H1 (cell line): ENCODE results near the gene ANKRD65. TPM values are rescaled to one million over a fixed set of nuclear protein-coding genes. Genes with fewer than 3 reads are reported as not detected.
"Not testable (repeated sequence)": the region's sequence is repeated elsewhere in the genome, so short reads cannot be mapped to it uniquely, and the experiment has no call there.

Source experiments
- CTCF ChIA-PET: fragments of 300-600 bp; sonication (Branson Sonifier 250); formaldehyde crosslinking; loops from one replicate; lab custom pipeline; 2021; ENCODE audit not compliant: partially characterized antibody; lab: Charles Lee
- POLR2A ChIA-PET: fragments of 300-600 bp; sonication (Branson Sonifier 250); formaldehyde crosslinking; loops from one replicate; lab custom pipeline; 2021; ENCODE audit warnings: inconsistent platforms; ENCODE audit not compliant: partially characterized antibody; lab: Charles Lee
- DNase-seq, 2 experiments: peaks; one replicate each; pipeline versions ENCODE4 v3.0.0 to v3.0.0-alpha.2; 2010 to 2022; ENCODE audit warnings: low spot score in 2 of 2, low read depth in 1 of 2, mixed read lengths in 1 of 2
- FAIRE-seq: peaks from 2 replicates; lab custom pipeline; 2011; peaks lifted over from hg19 to GRCh38; lab: Jason Lieb, UNC
- H2AFZ ChIP-seq: 2 replicates; pipeline ENCODE4 v1.8.1; 2012; ENCODE audit warnings: low read length, inconsistent platforms
- H2AK5ac ChIP-seq: 2 replicates; pipeline ENCODE4 v1.6.1; 2013; ENCODE audit warnings: low read depth, low read length
- H2BK120ac ChIP-seq: replicated peaks from 2 replicates; pipeline ENCODE3; 2013; ENCODE audit warnings: low read depth, low read length, inconsistent platforms
- H2BK12ac ChIP-seq: 2 replicates; pipeline ENCODE4 v1.6.1; 2013; ENCODE audit warnings: low read depth, low read length
- H2BK15ac ChIP-seq: 2 replicates; pipeline ENCODE4 v1.6.1; 2013; ENCODE audit warnings: low read length
- H2BK20ac ChIP-seq: 2 replicates; pipeline ENCODE4 v1.6.1; 2013; ENCODE audit warnings: low read length
- H2BK5ac ChIP-seq: 2 replicates; pipeline ENCODE4 v1.6.1; 2013; ENCODE audit warnings: low read depth, low read length
- H3K14ac ChIP-seq: 2 replicates; pipeline ENCODE4 v1.6.1; 2013; ENCODE audit warnings: inconsistent platforms; ENCODE audit not compliant: insufficient read length
- H3K18ac ChIP-seq: 2 replicates; pipeline ENCODE4 v1.6.1; 2013; ENCODE audit warnings: low read length; ENCODE audit errors: extremely low read depth
- H3K23ac ChIP-seq: 2 replicates; pipeline ENCODE4 v1.6.1; 2013; ENCODE audit warnings: inconsistent platforms; ENCODE audit not compliant: insufficient read length
- H3K23me2 ChIP-seq: 2 replicates; pipeline ENCODE4 v1.6.1; 2013; ENCODE audit warnings: low read depth, low read length
- H3K27ac ChIP-seq: 2 replicates; pipeline ENCODE4 v1.6.1; 2011; ENCODE audit warnings: low read depth, low read length, inconsistent platforms
- H3K27me3 ChIP-seq, 4 experiments: replicated peaks in 1 of 4; 1 replicate in 1 of 4; 2 replicates in 3 of 4; pipeline versions ENCODE4 v1.6.1 to v1.8.1; 2011 to 2013; ENCODE audit warnings: low read length in 3 of 4, mild to moderate bottlenecking in 3 of 4, inconsistent platforms in 2 of 4, mixed read lengths in 2 of 4, moderate library complexity in 1 of 4; ENCODE audit not compliant: control insufficient read depth in 3 of 4, insufficient read depth in 3 of 4; ENCODE audit errors: extremely low read depth in 1 of 4
- H3K36me3 ChIP-seq, 4 experiments: 2 replicates each; pipeline versions ENCODE4 v1.6.1 to v1.8.1; 2011 to 2013; ENCODE audit warnings: mild to moderate bottlenecking in 4 of 4, low read length in 3 of 4, moderate library complexity in 2 of 4, control low read depth in 1 of 4, inconsistent platforms in 1 of 4; ENCODE audit not compliant: insufficient read depth in 4 of 4, control insufficient read depth in 2 of 4
- H3K4ac ChIP-seq: replicated peaks from 2 replicates; pipeline ENCODE3; 2013; ENCODE audit warnings: low read length, low read depth, mixed read lengths, inconsistent platforms; ENCODE audit not compliant: insufficient read length
- H3K4me1 ChIP-seq, 4 experiments: replicated peaks in 1 of 4; 1 replicate in 1 of 4; 2 replicates in 3 of 4; pipeline versions ENCODE4 v1.6.1 to v1.8.1; 2011 to 2013; ENCODE audit warnings: low read length in 3 of 4, inconsistent platforms in 2 of 4, mixed read lengths in 1 of 4; ENCODE audit not compliant: insufficient read depth in 4 of 4, control insufficient read depth in 3 of 4
- H3K4me2 ChIP-seq, 2 experiments: 2 replicates each; pipeline versions ENCODE4 v1.6.1 to v1.8.1; 2011 to 2013; ENCODE audit warnings: low read depth in 2 of 2, low read length in 2 of 2, control low read depth in 1 of 2, inconsistent platforms in 1 of 2, mild to moderate bottlenecking in 1 of 2; ENCODE audit not compliant: insufficient read depth in 1 of 2
- H3K4me3 ChIP-seq, 4 experiments: fragments of 200-600, 300-600 bp in 1 of 4; sonication (generic), shearing (Covaris generic), sonication (Bioruptor Twin) in 1 of 4; 2 replicates each; pipeline versions ENCODE4 v1.5.1 to v1.8.1; 2011 to 2016; ENCODE audit warnings: low read length in 4 of 4, low read depth in 3 of 4, control low read depth in 2 of 4, inconsistent platforms in 2 of 4, mild to moderate bottlenecking in 2 of 4, mixed read lengths in 1 of 4, moderate library complexity in 1 of 4; ENCODE audit not compliant: insufficient read depth in 2 of 4; ENCODE audit errors: extremely low read depth in 1 of 4
- H3K56ac ChIP-seq: replicated peaks from 2 replicates; pipeline ENCODE3; 2013; ENCODE audit warnings: low read depth, mild to moderate bottlenecking, mixed read lengths, low read length, inconsistent platforms; ENCODE audit not compliant: insufficient read length
- H3K79me1 ChIP-seq: 2 replicates; pipeline ENCODE4 v1.6.1; 2013; ENCODE audit warnings: low read depth, low read length, control low read depth
- H3K79me2 ChIP-seq, 2 experiments: 2 replicates each; pipeline versions ENCODE4 v1.6.1 to v1.8.1; 2012 to 2013; ENCODE audit warnings: low read length in 2 of 2, mild to moderate bottlenecking in 2 of 2, inconsistent platforms in 1 of 2; ENCODE audit not compliant: insufficient read depth in 2 of 2, control insufficient read depth in 1 of 2
- H3K9ac ChIP-seq, 4 experiments: replicated peaks in 1 of 4; 1 replicate in 1 of 4; 2 replicates in 3 of 4; pipeline versions ENCODE4 v1.6.1 to v1.8.1; 2011 to 2013; ENCODE audit warnings: low read depth in 3 of 4, low read length in 3 of 4, control low read depth in 2 of 4, mild to moderate bottlenecking in 2 of 4, moderate library complexity in 2 of 4, inconsistent platforms in 1 of 4; ENCODE audit errors: extremely low read depth in 1 of 4
- H3K9me3 ChIP-seq, 2 experiments: 2 replicates each; pipeline versions ENCODE4 v1.6.1 to v1.8.1; 2012 to 2013; ENCODE audit warnings: mild to moderate bottlenecking in 2 of 2, moderate library complexity in 2 of 2, control low read depth in 1 of 2, inconsistent platforms in 1 of 2, low read depth in 1 of 2, low read length in 1 of 2, mixed read lengths in 1 of 2; ENCODE audit not compliant: insufficient read depth in 2 of 2
- H4K20me1 ChIP-seq, 2 experiments: replicated peaks in 1 of 2; 2 replicates each; pipeline versions ENCODE3 to v1.8.1; 2011 to 2013; ENCODE audit warnings: inconsistent platforms in 2 of 2, low read length in 2 of 2, mild to moderate bottlenecking in 1 of 2; ENCODE audit not compliant: insufficient read depth in 2 of 2, control insufficient read depth in 1 of 2
- H4K5ac ChIP-seq: 2 replicates; pipeline ENCODE4 v1.6.1; 2013; ENCODE audit warnings: low read length, low read depth, mixed read lengths, inconsistent platforms; ENCODE audit not compliant: insufficient read length
- H4K8ac ChIP-seq: 2 replicates; pipeline ENCODE4 v1.8.0; 2013; ENCODE audit warnings: mild to moderate bottlenecking, moderate library complexity, low read length, inconsistent platforms; ENCODE audit not compliant: insufficient read depth; ENCODE audit errors: extremely low read depth
- H4K91ac ChIP-seq: replicated peaks from 2 replicates; pipeline ENCODE3; 2013; ENCODE audit warnings: low read length, mixed read lengths, inconsistent platforms; ENCODE audit not compliant: insufficient read length
- WGBS, 2 experiments: shearing (Covaris generic) in 1 of 2; methylation state at CpG; one replicate each; pipeline versions ENCODE4 v1.1.6 to v1.1.7; 2013 to 2015; ENCODE audit warnings: low lambda C conversion rate in 2 of 2, mixed read lengths in 2 of 2, inconsistent platforms in 1 of 2, low coverage in 1 of 2, missing lambda C conversion rate in 1 of 2; ENCODE audit not compliant: insufficient replicate concordance in 2 of 2, insufficient coverage in 1 of 2, insufficient read length in 1 of 2; ENCODE audit errors: extremely low coverage in 1 of 2, missing lambda C conversion rate in 1 of 2; 5-methylcytosine and 5-hydroxymethylcytosine counted together
- polyA plus RNA-seq, 7 experiments: library from polyadenylated mRNA; depleted of rRNA in 3 of 7; stranded (reverse) in 5 of 7; unstranded in 2 of 7; fragments of >200 nt in 5 of 7; fragments of 200-250 nt in 2 of 7; gene quantifications; 1 replicate in 5 of 7; 2 replicates in 1 of 7; 4 replicates in 1 of 7; pipeline versions ENCODE4 v1.2.1 to v1.2.3, GENCODE V29; 2011 to 2013; ENCODE audit warnings: missing spikeins in 2 of 7, mixed read lengths in 2 of 7
- total RNA-seq: library from RNA; stranded (reverse); fragmentation: NEBNext Ultra II Directional; extraction: Animal tissue kit (Norgen Biotek cat#: 25700); gene quantifications from 2 replicates; pipeline ENCODE4 v1.2.1, GENCODE V29; 2021

The ANKRD65 gene
- total and polyA plus RNA-seq, 2 of the 8 experiments (the other 6 are each of a cell fraction or from before 2014, with no cell fraction given) = 1.8 to 2.0 TPM

DNA sequence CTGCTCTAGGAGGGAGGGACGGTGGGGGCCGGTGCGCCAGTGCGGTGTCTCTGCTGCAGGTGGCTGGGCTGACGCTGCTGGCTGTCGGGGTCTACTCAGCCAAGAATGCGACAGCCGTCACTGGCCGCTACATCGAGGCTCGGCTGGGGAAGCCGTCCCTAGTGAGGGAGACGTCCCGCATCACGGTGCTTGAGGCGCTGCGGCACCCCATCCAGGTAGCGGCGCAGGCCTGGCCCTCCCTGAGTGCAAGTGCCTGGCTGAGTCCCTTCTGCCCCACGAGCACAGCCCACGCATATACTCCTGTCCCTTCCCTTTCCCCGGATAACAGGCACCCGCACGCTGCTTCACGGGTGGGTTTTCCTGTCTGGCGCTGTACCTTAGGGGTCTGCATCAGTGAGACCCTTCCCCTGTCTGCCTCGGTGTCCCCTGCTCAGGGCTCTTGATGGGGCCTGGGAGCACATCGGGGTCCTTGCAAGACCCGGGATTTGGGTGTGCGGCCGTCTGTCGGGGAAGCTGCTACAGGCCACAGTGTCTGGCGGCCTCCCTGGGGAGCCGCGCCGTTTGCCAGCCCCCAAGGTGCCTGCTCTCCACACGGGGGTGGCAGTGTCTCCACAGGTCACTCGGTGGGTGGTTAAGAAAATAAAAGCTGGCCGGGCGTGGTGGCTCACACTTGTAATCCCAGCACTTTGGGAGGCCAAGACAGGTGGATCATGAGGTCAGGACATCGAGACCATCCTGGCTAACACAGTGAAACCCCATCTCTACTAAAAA lies 33.4 kb upstream of the ANKRD65 start:
- H3K23me2 ChIP-seq, H4K91ac ChIP-seq, H3K18ac ChIP-seq, H3K9me3 ChIP-seq, H4K8ac ChIP-seq, H2AFZ ChIP-seq, H4K20me1 ChIP-seq, H3K79me1 ChIP-seq, H2BK12ac ChIP-seq, H2BK5ac ChIP-seq, H3K36me3 ChIP-seq, H3K27me3 ChIP-seq, H2BK120ac ChIP-seq, DNase-seq, H3K56ac ChIP-seq, H3K4me2 ChIP-seq, H4K5ac ChIP-seq, H3K14ac ChIP-seq, H3K4me3 ChIP-seq, H3K27ac ChIP-seq, FAIRE-seq, H2BK15ac ChIP-seq, H3K23ac ChIP-seq, H2AK5ac ChIP-seq, H3K4ac ChIP-seq, H2BK20ac ChIP-seq, H3K9ac ChIP-seq, H3K79me2 ChIP-seq, H3K4me1 ChIP-seq: not testable (repeated sequence)
- WGBS, 2 experiments = 90% methylated on average over 24 of the region's 41 CpGs; no CpG with 5 or more reads in 1 of the 2 experiments
- POLR2A ChIA-PET = interaction anchor here (0.6 to 1.4 kb wide), 2 partner anchors 13 to 24 kb away, joined by 3 to 4 read pairs; no protein-coding TSS in a partner anchor
- CTCF ChIA-PET = interaction anchor here (0.7 to 1.3 kb wide), 4 partner anchors 8 to 50 kb away, joined by 3 to 4 read pairs (median 3); no protein-coding TSS in a partner anchor
